ENCODE measurements around the gene GIMAP8. TPM values are rescaled to one million over a fixed set of nuclear protein-coding genes. Genes with fewer than 3 reads are reported as not detected.

Gene GIMAP8
- total and polyA plus RNA-seq, 4 experiments from 2014 or later = 9.8 to 62.5 (median 49.5) TPM

Other genes with a start within 250 kb of the GIMAP8 start
- 10 to 100 TPM; 11.0 to 12.8 TPM for gene LRRC61, start 127.3 kb upstream of the GIMAP8 start, total RNA-seq
- gene LRRC61, start 127.3 kb upstream of the GIMAP8 start, polyA plus RNA-seq = 10 to 100 TPM; 14.8 to 16.0 TPM
- 10 to 100 TPM; 13.0 to 17.8 TPM for gene ACTR3C, start 127.1 kb upstream of the GIMAP8 start, total RNA-seq
- 1 to 10 TPM; 3.6 to 8.6 TPM for gene ACTR3C, start 127.1 kb upstream of the GIMAP8 start, polyA plus RNA-seq
- not detected for gene RARRES2, start 109.0 kb upstream of the GIMAP8 start, total RNA-seq
- not detected for gene RARRES2, start 109.0 kb upstream of the GIMAP8 start, polyA plus RNA-seq
- 10 to 100 TPM; 72.0 to 78.5 TPM for gene REPIN1, start 81.8 kb upstream of the GIMAP8 start, total RNA-seq
- gene REPIN1, start 81.8 kb upstream of the GIMAP8 start, polyA plus RNA-seq = 10 to 100 TPM; 29.4 to 62.1 TPM
- gene ZNF775, start 71.3 kb upstream of the GIMAP8 start, total RNA-seq = 1 to 10 TPM; 4.3 to 5.5 TPM
- gene ZNF775, start 71.3 kb upstream of the GIMAP8 start, polyA plus RNA-seq = 1 to 10 TPM in 1 of 2 donors, under 1 TPM in 1; 0.67 to 7.6 TPM
- gene GIMAP7, start 64.2 kb downstream of the GIMAP8 start, total RNA-seq = 100 to 1,000 TPM; 464 to 476 TPM
- 1,000 to 10,000 TPM in 1 of 2 donors, 100 to 1,000 TPM in 1; 557 to 1,096 TPM for gene GIMAP7, start 64.2 kb downstream of the GIMAP8 start, polyA plus RNA-seq
- 100 to 1,000 TPM; 418 to 448 TPM for gene GIMAP4, start 116.8 kb downstream of the GIMAP8 start, total RNA-seq
- 100 to 1,000 TPM; 449 to 613 TPM for gene GIMAP4, start 116.8 kb downstream of the GIMAP8 start, polyA plus RNA-seq
- 100 to 1,000 TPM; 158 to 173 TPM for gene GIMAP6, start 181.8 kb downstream of the GIMAP8 start, total RNA-seq
- gene GIMAP6, start 181.8 kb downstream of the GIMAP8 start, polyA plus RNA-seq = 100 to 1,000 TPM; 115 to 154 TPM
- gene GIMAP2, start 235.1 kb downstream of the GIMAP8 start, total RNA-seq = 100 to 1,000 TPM; 238 to 244 TPM
- gene GIMAP2, start 235.1 kb downstream of the GIMAP8 start, polyA plus RNA-seq = 100 to 1,000 TPM in 1 of 2 donors, 10 to 100 TPM in 1; 90.0 to 110 TPM

Data from CD4-positive, alpha-beta memory T cell (primary cell).